NOMO-1 treated with dmso at 0.1 percent for 144 hours (cell line): ENCODE results near the gene CDK2AP2.
A peak's percentile ranks its signal among the peaks of the same experiment; 100 is the strongest.
"Not testable (repeated sequence)": the region's sequence is repeated elsewhere in the genome, so short reads cannot be mapped to it uniquely, and the experiment has no call there.

ENCODE experiments used
- DNase-seq: peaks from one replicate; lab custom pipeline; 2025; ENCODE audit not compliant: unreplicated experiment; lab: John Stamatoyannopoulos, UW

The CDK2AP2 gene, protein sequence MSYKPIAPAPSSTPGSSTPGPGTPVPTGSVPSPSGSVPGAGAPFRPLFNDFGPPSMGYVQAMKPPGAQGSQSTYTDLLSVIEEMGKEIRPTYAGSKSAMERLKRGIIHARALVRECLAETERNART

DNA sequence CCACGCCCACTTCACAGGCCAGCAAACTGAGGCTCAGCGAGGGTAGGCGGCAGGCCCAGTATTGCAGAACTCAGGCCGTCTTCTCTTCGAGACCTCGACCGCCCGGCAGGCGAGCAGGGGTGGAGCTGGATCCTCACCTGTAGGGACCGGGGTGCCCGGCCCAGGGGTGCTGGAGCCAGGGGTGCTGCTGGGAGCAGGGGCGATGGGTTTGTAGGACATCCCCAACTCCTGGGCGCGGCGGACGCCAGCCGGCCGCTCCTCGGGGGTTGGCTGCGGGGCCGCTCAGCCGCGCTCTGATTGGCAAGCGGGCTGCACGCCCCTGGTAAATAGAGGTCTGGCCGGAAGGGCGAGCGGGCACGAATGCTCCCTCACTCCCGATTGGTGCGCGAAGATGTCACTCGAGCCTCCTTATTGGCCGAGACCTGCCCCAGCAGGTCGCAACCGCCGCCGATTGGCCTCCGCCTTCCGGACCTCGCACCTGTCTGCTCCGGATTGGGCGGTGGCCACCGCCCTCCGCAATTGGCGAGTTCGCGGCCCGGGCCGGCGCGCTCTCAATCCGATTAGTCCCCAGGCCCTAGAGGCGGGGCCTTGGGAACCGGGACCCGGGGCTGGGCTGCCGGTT, at the start of gene CDK2AP2:
CDK2AP2 (minus strand) TSS at position 299 of the 622 bp plus-strand sequence; CDS start at position 219, 80 bp downstream.
- peak; percentile 97 for DNase-seq

DNA sequence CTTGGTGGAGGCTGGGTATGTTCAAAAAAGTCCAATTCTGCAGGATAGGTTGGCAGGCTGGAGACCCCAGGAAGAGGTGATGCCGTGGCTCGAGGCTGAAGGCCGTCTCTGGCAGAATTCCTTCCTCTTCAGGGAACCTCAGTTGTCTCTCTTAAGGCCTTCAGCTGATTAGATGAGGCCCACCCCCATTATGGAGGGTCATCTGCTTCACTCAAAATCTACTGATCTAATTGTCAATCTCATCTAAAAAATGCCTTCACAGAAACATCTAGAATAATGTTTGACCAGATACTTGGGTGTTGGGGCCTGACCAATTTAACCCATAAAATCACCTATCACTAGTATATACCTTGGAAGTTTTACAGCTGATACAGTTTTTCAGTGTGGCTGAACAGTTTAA, 48.3 kb upstream of the CDK2AP2 start:
- DNase-seq: no peak

DNA sequence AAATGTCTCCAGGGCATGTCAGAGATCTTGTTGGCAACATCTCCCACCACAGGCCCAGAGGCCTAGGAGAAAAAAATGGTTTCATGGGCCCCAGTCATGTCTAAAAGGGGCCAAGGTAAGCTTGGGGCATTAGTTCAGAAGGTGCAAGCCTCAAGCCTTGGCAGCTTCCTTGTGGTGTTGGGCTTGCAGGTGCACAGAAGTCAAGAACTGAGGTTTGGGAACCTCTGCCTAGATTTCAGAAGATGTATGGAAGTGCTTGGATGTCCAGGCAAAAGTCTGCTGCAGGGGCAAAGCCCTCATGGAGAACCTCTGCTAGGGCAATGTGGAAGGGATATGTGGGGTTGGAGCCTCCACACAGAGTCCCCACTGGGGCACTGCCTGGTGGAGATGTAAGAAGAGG, 43.7 kb upstream of the CDK2AP2 start:
- not testable (repeated sequence) for DNase-seq

- no peak for DNase-seq
These were observed 43.2 kb upstream of the CDK2AP2 start for GRCh38 chr11:67551127-67551526.

GRCh38 chr11:67548555-67549110, 40.7 kb upstream of the CDK2AP2 start:
- no peak for DNase-seq

- not testable (repeated sequence) for DNase-seq
These were observed 40.1 kb upstream of the CDK2AP2 start for GRCh38 chr11:67548112-67548511.

GRCh38 chr11:67545280-67545679, 37.3 kb upstream of the CDK2AP2 start:
- DNase-seq: no peak

GRCh38 chr11:67544616-67545242, 36.8 kb upstream of the CDK2AP2 start:
- no peak for DNase-seq

GRCh38 chr11:67543585-67543984, 35.6 kb upstream of the CDK2AP2 start:
- DNase-seq: no peak

- DNase-seq: no peak
These were observed 35.0 kb upstream of the CDK2AP2 start for GRCh38 chr11:67542971-67543370.

DNA sequence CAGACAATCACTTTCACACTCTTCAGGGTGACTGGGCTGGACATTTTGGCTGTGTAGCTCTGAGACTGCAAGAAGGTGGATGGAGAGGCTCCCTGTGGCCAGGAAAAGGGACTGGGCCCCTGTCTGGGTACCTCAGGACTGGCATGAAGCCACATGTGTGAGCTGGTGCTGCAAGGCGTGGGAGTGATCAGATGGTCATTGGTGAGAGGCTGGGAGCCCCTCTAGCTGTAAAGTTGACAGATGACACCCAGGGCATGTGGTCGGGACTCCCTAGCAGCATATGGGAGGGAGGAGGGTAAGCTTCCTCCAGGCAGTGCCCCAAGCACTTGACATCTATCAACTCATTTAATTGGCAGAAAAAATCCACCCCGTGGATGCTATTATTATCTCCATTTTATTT, 34.2 kb upstream of the CDK2AP2 start:
- DNase-seq: no peak

DNA sequence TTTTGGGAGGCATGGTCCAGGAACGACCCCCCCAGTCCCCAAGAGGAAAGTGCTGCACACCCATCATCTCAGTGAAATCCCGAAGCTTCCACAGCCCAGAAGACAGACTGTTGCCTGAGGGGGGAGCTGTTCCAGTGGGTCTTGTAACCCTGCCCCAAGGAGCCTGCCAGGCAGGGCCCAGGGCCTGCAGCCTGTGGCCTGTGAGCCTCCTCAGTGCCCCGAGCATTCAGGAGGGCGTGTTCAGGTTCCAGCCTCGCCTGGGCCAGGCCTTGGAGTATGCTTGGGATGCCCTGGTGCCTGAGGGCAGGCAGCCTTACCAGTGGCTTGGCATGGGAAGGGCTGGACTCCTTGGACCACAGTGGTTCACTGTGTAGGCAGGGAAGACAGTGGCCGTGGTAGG, 33.2 kb upstream of the CDK2AP2 start:
- no peak for DNase-seq

GRCh38 chr11:67539550-67539949, 31.6 kb upstream of the CDK2AP2 start:
- no peak for DNase-seq

DNA sequence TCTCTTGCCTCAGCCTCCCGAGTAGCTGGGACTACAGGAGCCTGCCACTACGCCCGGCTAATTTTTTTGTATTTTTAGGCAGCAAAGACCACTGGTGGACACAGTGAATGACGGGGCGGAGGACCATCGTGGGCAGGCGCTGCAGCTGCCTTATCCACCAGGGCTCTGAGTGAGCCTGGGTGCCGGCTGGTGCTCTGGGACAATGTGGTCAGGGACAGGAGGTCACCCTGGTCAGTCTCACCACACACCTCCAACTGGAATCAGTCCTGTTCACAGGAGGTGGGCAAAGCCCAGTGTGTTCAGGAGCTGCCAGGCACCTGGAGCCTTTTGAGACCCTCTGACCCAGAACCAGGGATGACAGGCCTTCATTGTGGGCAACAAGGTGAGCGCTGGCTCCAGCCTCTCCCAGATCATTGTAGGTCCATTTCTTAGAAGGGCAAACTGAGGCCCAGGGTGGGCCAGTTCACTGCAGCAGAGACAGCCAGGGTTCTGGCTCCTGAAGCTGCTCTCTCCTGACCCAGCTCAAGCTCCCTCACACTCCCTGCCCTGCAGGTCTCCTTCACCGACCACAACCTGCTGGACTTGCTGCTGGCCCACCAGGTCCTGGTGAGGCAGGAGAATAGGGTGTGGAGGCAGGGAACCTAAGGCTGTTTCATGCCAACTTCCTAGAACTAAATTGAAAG, 31.0 kb upstream of the CDK2AP2 start:
- DNase-seq: no peak

GRCh38 chr11:67538306-67538705, 30.3 kb upstream of the CDK2AP2 start:
- no peak for DNase-seq

GRCh38 chr11:67535561-67535960, 27.6 kb upstream of the CDK2AP2 start:
- no peak for DNase-seq

DNA sequence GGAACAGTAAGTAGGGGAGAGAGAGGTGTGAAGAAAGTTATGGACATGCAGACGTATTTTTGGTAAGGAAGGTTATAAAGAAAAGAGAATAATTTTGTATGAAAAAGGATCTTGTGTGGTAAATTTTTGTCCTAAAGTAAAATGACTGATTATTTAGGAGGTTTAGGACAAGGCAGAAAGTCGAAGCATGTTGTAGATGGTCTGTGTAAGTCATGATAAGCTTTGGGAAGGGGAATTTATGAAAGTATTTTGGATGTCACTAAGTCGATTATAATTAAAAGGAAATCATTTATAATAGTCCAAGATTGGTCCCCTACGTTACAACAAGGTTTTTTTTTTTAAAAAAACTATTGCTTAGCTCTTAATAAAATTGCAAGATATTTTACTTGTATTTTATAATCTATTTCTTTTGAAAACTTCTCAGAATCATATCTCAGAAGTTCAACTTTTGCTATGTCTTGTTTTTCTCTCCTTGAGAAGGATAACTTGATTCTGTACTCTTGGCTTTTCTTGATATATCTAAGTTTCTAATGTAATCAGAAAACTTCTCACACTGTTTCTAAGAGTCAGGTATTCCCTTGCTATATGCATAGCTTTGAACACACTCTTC, 26.2 kb upstream of the CDK2AP2 start:
- DNase-seq: no peak

- no peak for DNase-seq
These were observed 24.9 kb upstream of the CDK2AP2 start for GRCh38 chr11:67532889-67533288.

GRCh38 chr11:67530282-67530592, 22.3 kb upstream of the CDK2AP2 start:
- no peak for DNase-seq

DNA sequence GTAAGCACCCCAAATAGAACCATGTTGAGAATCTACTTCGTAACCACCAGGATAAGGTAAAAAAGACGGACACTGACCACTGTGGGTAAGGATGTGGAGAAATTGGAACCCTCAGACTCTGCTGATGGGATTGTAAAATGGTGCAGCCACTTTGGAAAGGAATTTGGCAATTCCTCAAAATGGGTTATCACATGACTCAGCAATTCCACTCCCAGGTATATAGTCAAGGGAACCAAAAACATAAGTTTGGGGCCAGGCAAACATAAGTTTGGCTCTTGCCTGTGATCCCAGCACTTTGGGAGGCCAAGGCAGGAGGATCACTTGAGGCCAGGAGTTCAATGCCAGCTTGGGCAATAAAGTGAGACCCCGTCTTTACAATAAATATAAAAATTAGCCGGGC, 20.4 kb upstream of the CDK2AP2 start:
- no peak for DNase-seq

GRCh38 chr11:67525275-67525976, 17.5 kb upstream of the CDK2AP2 start:
- DNase-seq: no peak
